ENCODE results near the gene TRIM59.

- TF ChIP-seq POLR2AphosphoS5 (IDR thresholded peaks at IDR 0.05) (no peak), CTCF (IDR thresholded peaks at IDR 0.05 in 8 of 11, conservative IDR thresholded peaks at IDR 0.05 in 3 of 11) (no peak)
Observed at GRCh38 chr3:160490166-160490565, 40.6 kb upstream of the TRIM59 start.
